SIG-M5 treated with dmso at 0.1 percent for 504 hours (cell line): Measurements from ENCODE around the gene SERPINC1.
"Not testable (repeated sequence)": the region's sequence is repeated elsewhere in the genome, so short reads cannot be mapped to it uniquely, and the experiment has no call there.

Source experiments
- DNase-seq: peaks from one replicate; lab custom pipeline; 2025; ENCODE audit not compliant: unreplicated experiment; lab: John Stamatoyannopoulos, UW

SERPINC1 gene

DNA sequence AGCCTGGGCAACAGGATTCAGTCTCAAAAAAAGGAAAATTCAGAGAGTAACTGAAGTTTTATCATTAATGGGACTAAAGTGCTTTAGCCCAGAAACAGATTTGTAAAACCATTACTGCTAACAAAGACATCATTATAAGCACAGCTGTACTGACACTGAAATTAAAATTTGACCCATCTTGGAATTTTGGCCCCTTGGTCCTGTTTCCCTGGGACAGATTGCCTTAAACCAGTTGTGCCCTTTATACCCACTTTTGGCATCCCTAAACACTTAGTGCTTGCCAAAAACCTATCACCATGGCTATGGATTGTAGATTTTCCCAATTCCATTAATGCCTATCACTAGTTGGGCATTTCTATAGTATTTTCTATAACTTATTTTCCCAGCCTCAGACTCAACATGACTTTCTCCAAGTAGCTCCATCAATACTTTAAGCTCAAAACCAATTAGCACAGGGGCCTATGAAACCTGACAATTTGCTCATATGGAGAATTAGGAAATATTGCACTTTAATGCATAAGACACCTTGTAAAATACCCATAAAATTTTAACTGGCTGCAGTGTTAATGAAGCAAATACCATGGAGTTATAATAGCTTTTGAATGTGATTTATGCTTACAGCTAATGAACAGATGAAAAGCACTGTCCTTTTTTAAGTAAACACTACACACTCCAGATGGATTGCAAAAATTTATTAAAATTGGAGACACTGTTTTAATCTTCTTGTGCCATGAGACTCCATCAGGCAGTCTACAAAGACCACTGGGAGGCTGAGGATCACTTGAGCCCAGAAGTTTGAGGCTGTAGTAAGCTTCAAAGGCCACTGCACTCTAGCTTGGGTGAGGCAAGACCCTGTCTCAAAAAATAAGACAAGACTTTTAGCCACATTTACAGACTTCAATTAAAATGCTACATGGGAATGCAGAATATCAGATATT is 53.6 kb downstream of the SERPINC1 start:
- DNase-seq = no peak

- DNase-seq = no peak
These were observed 54.3 kb downstream of the SERPINC1 start for GRCh38 chr1:173862769-173863223.

DNA sequence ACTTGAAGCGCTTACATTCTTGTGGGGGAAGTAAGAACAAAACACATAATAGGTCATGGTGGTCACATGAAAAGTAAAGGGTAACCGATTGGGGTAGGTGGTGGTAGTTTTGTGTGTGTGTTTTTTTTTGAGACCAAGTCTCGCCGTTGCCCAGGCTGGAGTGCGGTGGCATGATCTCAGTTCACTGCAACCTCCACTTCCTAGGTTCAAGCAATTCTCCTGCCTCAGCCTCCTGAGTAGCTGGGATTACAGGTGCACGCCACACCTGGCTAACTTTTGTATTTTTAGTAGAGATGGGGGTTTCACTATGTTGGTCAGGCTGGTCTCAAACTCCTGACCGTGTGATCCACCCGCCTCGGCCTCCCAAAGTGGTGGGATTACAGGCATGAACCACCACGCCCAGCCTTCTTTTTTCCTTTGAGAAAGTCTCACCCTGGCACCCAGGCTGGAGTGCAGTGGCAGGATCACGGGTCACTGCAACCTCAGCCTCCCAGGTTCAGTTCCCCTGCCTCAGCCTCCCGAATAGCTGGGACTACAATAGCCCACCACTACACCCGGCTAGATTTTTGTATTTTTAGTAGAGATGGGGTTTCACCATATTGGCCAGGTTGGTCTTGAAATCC is 54.9 kb downstream of the SERPINC1 start:
- DNase-seq = peak; percentile 31

- DNase-seq = peak; percentile 46
These were observed 55.4 kb downstream of the SERPINC1 start for GRCh38 chr1:173861731-173862145.

GRCh38 chr1:173860065-173860464 is 57.1 kb downstream of the SERPINC1 start:
- DNase-seq = no peak

GRCh38 chr1:173859547-173859946 is 57.6 kb downstream of the SERPINC1 start:
- not testable (repeated sequence) for DNase-seq

- DNase-seq = no peak
These were observed 59.7 kb downstream of the SERPINC1 start for GRCh38 chr1:173857363-173857917.

DNA sequence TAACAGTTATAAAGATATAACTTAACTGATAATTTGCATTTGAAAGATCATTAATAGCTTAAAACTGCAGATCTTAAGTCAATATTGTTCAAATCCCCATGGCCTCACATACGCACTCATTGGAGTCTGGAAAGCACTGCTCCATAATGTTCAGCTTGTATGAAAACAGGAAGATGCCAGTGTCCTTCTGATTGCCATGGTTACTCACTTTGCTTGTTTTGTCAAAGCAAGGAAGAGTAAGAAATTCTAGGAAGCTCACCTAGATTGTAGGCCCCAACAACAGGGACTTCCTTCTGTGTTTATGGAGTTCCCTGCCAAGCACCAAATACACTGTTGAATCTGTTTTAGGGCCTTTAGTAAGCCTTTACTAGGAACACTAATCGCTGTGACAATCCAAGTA is 60.2 kb downstream of the SERPINC1 start:
- DNase-seq = no peak

GRCh38 chr1:173856014-173856413 is 61.1 kb downstream of the SERPINC1 start:
- DNase-seq = no peak
